PC-3 (cell line): ENCODE data around the gene MRAS.

ENCODE experiments used
- EZH2 ChIP-seq: fragments of 300-600 bp; sonication (generic); IDR thresholded peaks from one replicate; pipeline ENCODE4 v1.6.1; 2017; ENCODE audit warnings: antibody characterized with exemption, mild to moderate bottlenecking, low read length; ENCODE audit not compliant: unreplicated experiment
- TF ChIP-seq, protein P1 (sequence below): fragments of 300-600 bp; sonication (generic); conservative IDR thresholded peaks from 2 replicates; pipeline ENCODE4 v1.5.1; 2017; ENCODE audit warnings: antibody characterized with exemption, low read depth, mild to moderate bottlenecking, low read length

DNA sequence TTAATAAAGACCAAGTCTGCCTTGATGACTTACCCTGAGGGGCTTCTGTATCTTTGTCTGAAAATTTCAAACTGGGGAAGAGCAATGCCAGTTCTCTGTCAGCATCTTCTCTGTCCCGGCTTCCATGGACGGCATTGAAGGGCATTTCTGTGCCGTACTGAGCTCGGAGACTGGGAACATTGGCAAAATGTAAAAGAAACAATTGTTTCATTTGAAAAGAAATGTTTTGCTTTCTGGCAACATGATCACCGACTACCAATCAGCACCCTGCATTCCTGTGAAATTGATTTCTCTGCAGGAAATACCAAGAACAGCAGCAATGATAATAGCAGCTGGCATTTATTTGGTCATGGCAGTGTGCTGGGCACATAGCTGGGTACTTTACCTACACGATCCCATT, 44.9 kb upstream of the MRAS start:
- TF ChIP-seq, protein P1, sequence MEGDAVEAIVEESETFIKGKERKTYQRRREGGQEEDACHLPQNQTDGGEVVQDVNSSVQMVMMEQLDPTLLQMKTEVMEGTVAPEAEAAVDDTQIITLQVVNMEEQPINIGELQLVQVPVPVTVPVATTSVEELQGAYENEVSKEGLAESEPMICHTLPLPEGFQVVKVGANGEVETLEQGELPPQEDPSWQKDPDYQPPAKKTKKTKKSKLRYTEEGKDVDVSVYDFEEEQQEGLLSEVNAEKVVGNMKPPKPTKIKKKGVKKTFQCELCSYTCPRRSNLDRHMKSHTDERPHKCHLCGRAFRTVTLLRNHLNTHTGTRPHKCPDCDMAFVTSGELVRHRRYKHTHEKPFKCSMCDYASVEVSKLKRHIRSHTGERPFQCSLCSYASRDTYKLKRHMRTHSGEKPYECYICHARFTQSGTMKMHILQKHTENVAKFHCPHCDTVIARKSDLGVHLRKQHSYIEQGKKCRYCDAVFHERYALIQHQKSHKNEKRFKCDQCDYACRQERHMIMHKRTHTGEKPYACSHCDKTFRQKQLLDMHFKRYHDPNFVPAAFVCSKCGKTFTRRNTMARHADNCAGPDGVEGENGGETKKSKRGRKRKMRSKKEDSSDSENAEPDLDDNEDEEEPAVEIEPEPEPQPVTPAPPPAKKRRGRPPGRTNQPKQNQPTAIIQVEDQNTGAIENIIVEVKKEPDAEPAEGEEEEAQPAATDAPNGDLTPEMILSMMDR = no peak
- no peak for TF ChIP-seq EZH2
